ENCODE measurements around the gene TMEM59. TPM values are rescaled to one million over a fixed set of nuclear protein-coding genes. Genes with fewer than 3 reads are reported as not detected.

The TMEM59 gene
- polyA plus RNA-seq, 1 experiment: 615 TPM

DNA sequence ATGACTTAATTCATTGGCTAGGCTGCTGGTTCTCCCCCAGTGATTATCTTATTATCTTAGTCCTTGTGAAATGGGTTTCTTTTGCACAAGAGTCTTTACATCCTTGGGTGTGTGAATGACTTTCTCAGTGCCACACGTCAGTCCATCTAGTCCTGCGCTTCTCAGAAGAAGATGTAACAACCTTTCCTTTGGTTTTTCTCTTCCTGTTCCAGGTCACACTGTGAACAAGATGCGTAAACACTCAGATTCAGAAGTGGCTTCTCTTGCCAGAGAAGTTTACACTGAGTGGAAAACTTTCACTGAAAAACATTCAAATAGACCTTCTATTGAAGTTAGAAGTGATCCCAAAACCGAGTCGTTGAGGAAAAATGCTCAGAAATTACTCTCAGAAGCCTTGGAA, 35.4 kb upstream of the TMEM59 start:
- TF ChIP-seq, protein P1, sequence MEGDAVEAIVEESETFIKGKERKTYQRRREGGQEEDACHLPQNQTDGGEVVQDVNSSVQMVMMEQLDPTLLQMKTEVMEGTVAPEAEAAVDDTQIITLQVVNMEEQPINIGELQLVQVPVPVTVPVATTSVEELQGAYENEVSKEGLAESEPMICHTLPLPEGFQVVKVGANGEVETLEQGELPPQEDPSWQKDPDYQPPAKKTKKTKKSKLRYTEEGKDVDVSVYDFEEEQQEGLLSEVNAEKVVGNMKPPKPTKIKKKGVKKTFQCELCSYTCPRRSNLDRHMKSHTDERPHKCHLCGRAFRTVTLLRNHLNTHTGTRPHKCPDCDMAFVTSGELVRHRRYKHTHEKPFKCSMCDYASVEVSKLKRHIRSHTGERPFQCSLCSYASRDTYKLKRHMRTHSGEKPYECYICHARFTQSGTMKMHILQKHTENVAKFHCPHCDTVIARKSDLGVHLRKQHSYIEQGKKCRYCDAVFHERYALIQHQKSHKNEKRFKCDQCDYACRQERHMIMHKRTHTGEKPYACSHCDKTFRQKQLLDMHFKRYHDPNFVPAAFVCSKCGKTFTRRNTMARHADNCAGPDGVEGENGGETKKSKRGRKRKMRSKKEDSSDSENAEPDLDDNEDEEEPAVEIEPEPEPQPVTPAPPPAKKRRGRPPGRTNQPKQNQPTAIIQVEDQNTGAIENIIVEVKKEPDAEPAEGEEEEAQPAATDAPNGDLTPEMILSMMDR (IDR thresholded peaks at IDR 0.05; ENCODE audit: insufficient read depth, low read depth, low read length): no peak
- CTCF ChIA-PET: no interaction called here
- no peak for DNase-seq (ENCODE audit: low read depth)
- Histone ChIP-seq H3K4me3 (ENCODE audit: low read depth, low read length) (no peak overlapping the region), H3K36me3 (ENCODE audit: control insufficient read depth, insufficient read depth, low read length) (no peaks in the 10 kb centered on the region), H3K27me3 (ENCODE audit: control insufficient read depth, insufficient read depth, low read length) (no peaks in the 10 kb centered on the region)
- POLR2A ChIA-PET: no interaction called here

DNA sequence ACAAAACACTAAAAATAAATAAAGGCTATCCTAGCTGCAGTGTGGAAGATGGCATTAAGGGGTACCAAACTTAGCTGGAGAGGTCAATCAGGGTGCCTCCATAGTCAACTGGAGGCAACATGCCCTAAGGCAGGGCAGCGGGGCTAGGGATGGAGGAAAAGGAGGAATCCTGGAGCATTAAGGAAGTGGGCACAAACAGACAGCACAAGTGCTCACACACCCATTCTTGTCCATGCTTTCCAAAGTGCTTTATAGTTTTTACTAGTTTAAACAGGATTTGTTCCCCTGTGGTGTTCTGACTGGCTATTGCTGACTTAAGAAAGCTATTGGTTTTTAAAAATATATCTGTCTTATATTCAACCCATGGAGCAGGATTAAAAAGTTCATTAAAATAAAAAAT, 33.8 kb upstream of the TMEM59 start:
- DNase-seq (ENCODE audit: low read depth): no peak
- CTCF ChIA-PET: interaction anchor here (1.3 kb wide), 1 partner anchor 13 kb away, joined by 3 read pairs; no protein-coding TSS in a partner anchor
- TF ChIP-seq, protein P1 (IDR thresholded peaks at IDR 0.05; ENCODE audit: insufficient read depth, low read depth, low read length): no peak
- H3K27me3 ChIP-seq (ENCODE audit: control insufficient read depth, insufficient read depth, low read length): no peaks in the 10 kb centered on the region
- POLR2A ChIA-PET: no interaction called here
- H3K36me3 ChIP-seq (ENCODE audit: control insufficient read depth, insufficient read depth, low read length): no peaks in the 10 kb centered on the region
- H3K4me3 ChIP-seq (ENCODE audit: low read depth, low read length): no peak overlapping the region

DNA sequence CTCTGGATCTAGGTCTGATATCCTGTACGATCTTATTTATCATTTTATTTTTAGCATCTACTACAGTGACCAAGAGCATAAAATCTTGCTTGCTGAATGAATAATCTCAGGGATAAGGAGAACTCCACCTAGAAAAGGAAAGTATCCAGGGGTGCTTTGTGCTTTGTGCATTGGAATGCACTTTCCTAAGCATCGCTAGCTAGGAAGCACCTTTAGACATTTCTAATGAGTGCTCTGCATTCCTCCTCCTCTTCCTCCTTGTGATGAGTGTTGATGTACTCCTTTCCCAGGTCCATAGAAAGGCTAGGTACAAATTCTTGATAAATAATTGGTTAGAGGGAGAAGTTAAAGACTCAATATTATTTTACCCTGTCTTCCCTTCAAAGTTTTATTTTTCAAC, 31.8 kb upstream of the TMEM59 start:
- CTCF ChIA-PET: interaction anchor here (1.5 to 3.5 kb wide), 2 partner anchors 8 to 10 kb away, joined by 5 to 10 read pairs; no protein-coding TSS in a partner anchor
- DNase-seq (ENCODE audit: low read depth): no peak
- Histone ChIP-seq H3K4me3 (ENCODE audit: low read depth, low read length) (no peak overlapping the region), H3K27me3 (ENCODE audit: control insufficient read depth, insufficient read depth, low read length) (no peaks in the 10 kb centered on the region), H3K36me3 (ENCODE audit: control insufficient read depth, insufficient read depth, low read length) (no peaks in the 10 kb centered on the region)
- TF ChIP-seq, protein P1 (IDR thresholded peaks at IDR 0.05; ENCODE audit: insufficient read depth, low read depth, low read length): no peak
- POLR2A ChIA-PET: no interaction called here

GRCh38 chr1:54081306-54082270, 28.6 kb upstream of the TMEM59 start:
- peak; percentile 1 for DNase-seq (ENCODE audit: low read depth)
- TF ChIP-seq, protein P1 (IDR thresholded peaks at IDR 0.05; ENCODE audit: insufficient read depth, low read depth, low read length): peak; percentile 76
- Histone ChIP-seq H3K27me3 (ENCODE audit: control insufficient read depth, insufficient read depth, low read length) (no peaks in the 10 kb centered on the region), H3K36me3 (ENCODE audit: control insufficient read depth, insufficient read depth, low read length) (no peaks in the 10 kb centered on the region), H3K4me3 (ENCODE audit: low read depth, low read length) (no peak overlapping the region)
- CTCF ChIA-PET: interaction anchor here (0.7 to 3.5 kb wide), 14 partner anchors 9 to 417 kb away, joined by 3 to 11 read pairs (median 4); no protein-coding TSS in a partner anchor
- POLR2A ChIA-PET: no interaction called here

GRCh38 chr1:54080598-54081049, 27.6 kb upstream of the TMEM59 start:
- CTCF ChIA-PET: interaction anchor here (0.9 to 1.8 kb wide), 9 partner anchors 9 to 399 kb away, joined by 3 to 11 read pairs (median 4); partner anchors contain the start of gene LDLRAD1
- Histone ChIP-seq H3K27me3 (ENCODE audit: control insufficient read depth, insufficient read depth, low read length) (no peaks in the 10 kb centered on the region), H3K36me3 (ENCODE audit: control insufficient read depth, insufficient read depth, low read length) (no peaks in the 10 kb centered on the region), H3K4me3 (ENCODE audit: low read depth, low read length) (no peak overlapping the region)
- no peak for DNase-seq (ENCODE audit: low read depth)
- POLR2A ChIA-PET: no interaction called here
- TF ChIP-seq, protein P1 (IDR thresholded peaks at IDR 0.05; ENCODE audit: insufficient read depth, low read depth, low read length): no peak
